ENCODE measurements around the gene OR2AK2.

The OR2AK2 gene

DNA sequence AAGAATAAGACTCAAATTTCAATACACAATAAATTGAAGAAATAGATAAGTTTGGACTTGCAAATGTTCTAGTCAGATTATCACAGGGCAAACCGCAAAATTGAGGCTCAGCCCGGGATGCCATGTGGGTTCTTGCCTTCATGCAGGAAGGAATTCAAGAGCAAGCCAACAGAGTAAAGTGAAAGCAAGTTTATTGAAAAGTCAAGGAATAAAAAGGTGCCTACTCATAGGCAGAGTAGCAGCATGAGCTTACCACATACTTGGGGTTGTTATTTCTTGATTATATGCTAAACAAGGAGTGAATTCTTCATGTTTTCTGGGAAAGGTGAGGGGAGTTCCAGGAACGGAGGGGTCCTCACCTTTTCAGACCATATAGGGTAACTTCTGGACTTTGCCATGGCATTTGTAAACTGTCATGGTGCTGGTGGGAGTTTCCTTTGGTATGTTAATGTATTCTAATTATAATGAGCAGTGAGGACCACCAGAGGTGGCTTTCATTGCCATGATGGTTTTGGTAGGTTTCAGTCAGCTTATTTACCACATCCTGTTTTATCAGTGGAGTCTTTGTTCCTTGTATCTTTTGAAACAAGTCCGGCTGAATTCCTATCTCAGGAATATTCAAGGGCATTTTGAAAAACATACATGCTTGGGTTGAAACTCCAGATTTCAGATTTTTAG is 2.0 kb upstream of the OR2AK2 start:
- Histone ChIP-seq H3K36me3 (ENCODE audit: control insufficient read depth in 1 of 2, insufficient read depth in 2 of 2, low read length in 2 of 2) (no peaks in the 10 kb centered on the region), H3K9ac (ENCODE audit: low read length) (no peak overlapping the region), H4K91ac (ENCODE audit: low read depth, low read length) (no peak overlapping the region), H3K27me3 (ENCODE audit: insufficient read depth, low read length) (no peaks in the 10 kb centered on the region), H2BK5ac (ENCODE audit: low read depth, low read length, poor library complexity) (no peak overlapping the region), H3K9me3 (ENCODE audit: insufficient read depth, low read depth, low read length) (peaks cover 8% of the 10 kb centered on the region), H3K79me2 (ENCODE audit: control insufficient read depth, insufficient read depth, low read length, poor library complexity) (no peaks in the 10 kb centered on the region), H3K79me1 (ENCODE audit: low read length) (no peaks in the 10 kb centered on the region), H3K14ac (ENCODE audit: low read length) (no peak overlapping the region), H2BK120ac (ENCODE audit: insufficient read depth, low read length, poor library complexity) (no peak overlapping the region), H3K18ac (ENCODE audit: low read length) (no peak overlapping the region), H3K23ac (ENCODE audit: low read length) (no peak overlapping the region), H3K4ac (ENCODE audit: low read depth, low read length) (no peak overlapping the region), H2BK12ac (ENCODE audit: low read length) (no peak overlapping the region), H3K4me2 (ENCODE audit: low read length) (no peak overlapping the region), H3K27ac (ENCODE audit: low read depth, low read length) (no peak overlapping the region), H4K12ac (ENCODE audit: low read depth, low read length) (no peak overlapping the region), H2AK5ac (ENCODE audit: low read length) (no peak overlapping the region), H4K8ac (ENCODE audit: low read depth, low read length) (no peak overlapping the region), H3K4me3 (ENCODE audit: low read depth, low read length) (no peak overlapping the region), H2AFZ (ENCODE audit: insufficient read depth, low read length, poor library complexity) (no peak overlapping the region), H3K4me1 (ENCODE audit: control insufficient read depth in 1 of 2, insufficient read depth in 2 of 2, low read length in 2 of 2) (no peaks in the 10 kb centered on the region)
- no peak for DNase-seq
- no CpG with 5 or more reads among the region's 4 CpGs for WGBS (ENCODE audit: extremely low coverage, insufficient coverage, insufficient read length)

DNA sequence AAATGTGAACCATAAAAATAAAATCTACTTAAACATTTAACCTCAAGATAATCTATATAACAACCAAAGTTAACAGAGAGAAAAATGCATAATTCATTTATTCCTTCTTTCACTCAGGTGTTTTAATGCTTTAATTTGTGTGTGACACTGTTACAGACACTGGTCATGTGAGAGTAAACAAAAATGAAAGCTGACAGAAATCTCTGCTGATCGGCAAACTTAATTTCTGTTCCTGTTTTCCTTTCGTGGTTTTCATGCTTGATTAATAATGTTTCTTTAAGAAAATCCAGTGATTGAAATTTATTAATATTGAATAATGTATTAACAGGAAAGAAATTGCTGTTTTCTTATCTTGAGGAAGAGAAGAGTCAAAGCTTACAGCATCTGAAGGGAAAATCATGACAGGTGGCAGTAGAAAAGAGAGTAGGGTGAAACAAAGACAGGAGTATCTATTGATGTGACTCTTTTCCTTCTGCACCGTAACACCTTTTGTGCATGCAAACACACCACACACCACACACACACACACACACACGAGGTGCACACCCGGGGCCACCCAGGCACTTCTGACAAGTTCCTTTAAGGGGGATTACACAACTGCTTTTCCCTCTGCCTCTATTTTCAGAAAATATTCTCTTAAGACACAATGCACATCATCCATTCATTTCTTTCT is 1.6 kb downstream of the OR2AK2 start:
- H3K4me1 ChIP-seq (ENCODE audit: control insufficient read depth in 1 of 2, insufficient read depth in 2 of 2, low read length in 2 of 2), result no peaks in the 10 kb centered on the region
- DNase-seq, result no peak
- no peak overlapping the region for H3K18ac ChIP-seq (ENCODE audit: low read length)
- H4K8ac ChIP-seq (ENCODE audit: low read depth, low read length), result no peak overlapping the region
- H3K9me3 ChIP-seq (ENCODE audit: insufficient read depth, low read depth, low read length), result peaks cover 6% of the 10 kb centered on the region
- H3K27ac ChIP-seq (ENCODE audit: low read depth, low read length), result no peak overlapping the region
- no peak overlapping the region for H2BK5ac ChIP-seq (ENCODE audit: low read depth, low read length, poor library complexity)
- H3K27me3 ChIP-seq (ENCODE audit: insufficient read depth, low read length), result no peaks in the 10 kb centered on the region
- H3K79me2 ChIP-seq (ENCODE audit: control insufficient read depth, insufficient read depth, low read length, poor library complexity), result no peaks in the 10 kb centered on the region
- H3K36me3 ChIP-seq (ENCODE audit: control insufficient read depth in 1 of 2, insufficient read depth in 2 of 2, low read length in 2 of 2), result no peaks in the 10 kb centered on the region
- no peak overlapping the region for H4K12ac ChIP-seq (ENCODE audit: low read depth, low read length)
- no CpG with 5 or more reads among the region's 5 CpGs for WGBS (ENCODE audit: extremely low coverage, insufficient coverage, insufficient read length)
- no peak overlapping the region for H2AFZ ChIP-seq (ENCODE audit: insufficient read depth, low read length, poor library complexity)
- no peak overlapping the region for H3K4me3 ChIP-seq (ENCODE audit: low read depth, low read length)
- H2AK5ac ChIP-seq (ENCODE audit: low read length), result no peak overlapping the region
- no peak overlapping the region for H3K9ac ChIP-seq (ENCODE audit: low read length)
- H4K91ac ChIP-seq (ENCODE audit: low read depth, low read length), result no peak overlapping the region
- H2BK120ac ChIP-seq (ENCODE audit: insufficient read depth, low read length, poor library complexity), result no peak overlapping the region
- no peak overlapping the region for H3K23ac ChIP-seq (ENCODE audit: low read length)
- H3K4ac ChIP-seq (ENCODE audit: low read depth, low read length), result no peak overlapping the region
- H3K14ac ChIP-seq (ENCODE audit: low read length), result no peak overlapping the region
- H3K4me2 ChIP-seq (ENCODE audit: low read length), result no peak overlapping the region
- H2BK12ac ChIP-seq (ENCODE audit: low read length), result no peak overlapping the region
- no peaks in the 10 kb centered on the region for H3K79me1 ChIP-seq (ENCODE audit: low read length)

DNA sequence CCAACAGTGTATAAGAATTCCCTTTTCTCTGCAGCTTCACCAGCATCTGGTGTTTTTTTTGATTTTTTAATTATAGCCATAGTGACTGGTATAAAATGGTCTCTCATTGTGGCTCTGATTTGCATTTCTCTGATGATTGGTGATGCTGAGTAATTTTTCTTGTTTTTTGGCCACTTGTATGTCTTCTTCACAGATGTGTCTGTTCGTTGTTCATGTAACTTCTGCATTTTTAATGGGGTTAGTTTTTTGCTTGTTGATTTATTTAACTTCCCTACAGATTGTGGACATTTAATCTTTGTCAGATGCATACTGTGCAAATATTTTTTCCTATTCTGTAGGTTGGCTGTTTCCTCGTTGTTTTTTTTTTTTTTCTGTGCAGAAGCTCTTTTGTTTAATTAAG is 28.0 kb downstream of the OR2AK2 start:
- Histone ChIP-seq H3K4me3 (ENCODE audit: low read depth, low read length) (no peak overlapping the region), H3K4ac (ENCODE audit: low read depth, low read length) (no peak overlapping the region), H3K4me2 (ENCODE audit: low read length) (no peak overlapping the region), H3K27me3 (ENCODE audit: insufficient read depth, low read length) (no peaks in the 10 kb centered on the region), H2BK12ac (ENCODE audit: low read length) (no peak overlapping the region), H3K9ac (ENCODE audit: low read length) (no peak overlapping the region), H3K4me1 (ENCODE audit: control insufficient read depth in 1 of 2, insufficient read depth in 2 of 2, low read length in 2 of 2) (no peaks in the 10 kb centered on the region), H4K12ac (ENCODE audit: low read depth, low read length) (no peak overlapping the region), H3K79me2 (ENCODE audit: control insufficient read depth, insufficient read depth, low read length, poor library complexity) (no peaks in the 10 kb centered on the region), H4K8ac (ENCODE audit: low read depth, low read length) (no peak overlapping the region), H3K23ac (ENCODE audit: low read length) (no peak overlapping the region), H2BK120ac (ENCODE audit: insufficient read depth, low read length, poor library complexity) (no peak overlapping the region), H2AK5ac (ENCODE audit: low read length) (no peak overlapping the region), H3K9me3 (ENCODE audit: insufficient read depth, low read depth, low read length) (peaks cover 9% of the 10 kb centered on the region), H2AFZ (ENCODE audit: insufficient read depth, low read length, poor library complexity) (no peak overlapping the region), H3K36me3 (ENCODE audit: control insufficient read depth in 1 of 2, insufficient read depth in 2 of 2, low read length in 2 of 2) (no peaks in the 10 kb centered on the region), H4K91ac (ENCODE audit: low read depth, low read length) (no peak overlapping the region), H3K79me1 (ENCODE audit: low read length) (no peaks in the 10 kb centered on the region), H3K14ac (ENCODE audit: low read length) (no peak overlapping the region), H2BK5ac (ENCODE audit: low read depth, low read length, poor library complexity) (no peak overlapping the region), H3K18ac (ENCODE audit: low read length) (no peak overlapping the region), H3K27ac (ENCODE audit: low read depth, low read length) (no peak overlapping the region)
- DNase-seq, result no peak
- WGBS (ENCODE audit: extremely low coverage, insufficient coverage, insufficient read length), result no CpG with 5 or more reads among the region's 2 CpGs

DNA sequence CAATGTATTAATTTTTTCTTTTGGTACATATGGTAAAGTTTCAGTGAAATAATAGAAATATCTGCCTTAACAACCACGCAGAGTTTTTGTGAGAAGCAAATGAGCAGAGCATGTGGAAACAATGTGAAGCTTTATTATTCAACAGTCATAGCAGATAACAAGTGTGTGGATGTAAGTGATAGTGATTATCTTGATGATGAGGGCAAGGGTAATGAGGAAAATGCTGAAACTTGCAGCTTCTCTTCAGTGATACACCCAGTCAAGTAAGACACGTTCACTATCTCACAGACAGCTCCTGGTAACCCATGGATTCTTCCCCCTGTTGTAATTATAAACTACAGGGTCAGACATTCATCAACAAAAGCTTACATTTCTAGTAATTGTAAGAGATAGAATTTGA is 33.8 kb downstream of the OR2AK2 start:
- no peak overlapping the region for H4K91ac ChIP-seq (ENCODE audit: low read depth, low read length)
- no peak overlapping the region for H2BK5ac ChIP-seq (ENCODE audit: low read depth, low read length, poor library complexity)
- H2AK5ac ChIP-seq (ENCODE audit: low read length), result no peak overlapping the region
- H3K9me3 ChIP-seq (ENCODE audit: insufficient read depth, low read depth, low read length), result peaks cover 10% of the 10 kb centered on the region
- no CpG with 5 or more reads among the region's 2 CpGs for WGBS (ENCODE audit: extremely low coverage, insufficient coverage, insufficient read length)
- no peak overlapping the region for H4K12ac ChIP-seq (ENCODE audit: low read depth, low read length)
- H3K4me1 ChIP-seq (ENCODE audit: control insufficient read depth in 1 of 2, insufficient read depth in 2 of 2, low read length in 2 of 2), result no peaks in the 10 kb centered on the region
- no peak for DNase-seq
- no peak overlapping the region for H3K18ac ChIP-seq (ENCODE audit: low read length)
- no peak overlapping the region for H2BK12ac ChIP-seq (ENCODE audit: low read length)
- no peak overlapping the region for H3K9ac ChIP-seq (ENCODE audit: low read length)
- no peaks in the 10 kb centered on the region for H3K79me2 ChIP-seq (ENCODE audit: control insufficient read depth, insufficient read depth, low read length, poor library complexity)
- H4K8ac ChIP-seq (ENCODE audit: low read depth, low read length), result no peak overlapping the region
- H3K23ac ChIP-seq (ENCODE audit: low read length), result no peak overlapping the region
- no peak overlapping the region for H3K27ac ChIP-seq (ENCODE audit: low read depth, low read length)
- H3K27me3 ChIP-seq (ENCODE audit: insufficient read depth, low read length), result no peaks in the 10 kb centered on the region
- no peaks in the 10 kb centered on the region for H3K36me3 ChIP-seq (ENCODE audit: control insufficient read depth in 1 of 2, insufficient read depth in 2 of 2, low read length in 2 of 2)
- H2BK120ac ChIP-seq (ENCODE audit: insufficient read depth, low read length, poor library complexity), result no peak overlapping the region
- no peak overlapping the region for H2AFZ ChIP-seq (ENCODE audit: insufficient read depth, low read length, poor library complexity)
- no peaks in the 10 kb centered on the region for H3K79me1 ChIP-seq (ENCODE audit: low read length)
- no peak overlapping the region for H3K4me3 ChIP-seq (ENCODE audit: low read depth, low read length)
- no peak overlapping the region for H3K4ac ChIP-seq (ENCODE audit: low read depth, low read length)
- H3K14ac ChIP-seq (ENCODE audit: low read length), result no peak overlapping the region
- no peak overlapping the region for H3K4me2 ChIP-seq (ENCODE audit: low read length)
